Nephron progenitor cell (in vitro differentiated cells): Measurements from ENCODE around the gene RASAL2.

Source experiments
- DNase-seq: peaks from one replicate; pipeline ENCODE4 v3.0.0; 2021
- H3K27ac Mint-ChIP-seq: 2 replicates; pipeline ENCODE4 v1.8.0; 2021; ENCODE audit warnings: mild to moderate bottlenecking, moderate library complexity, mixed read lengths
- H3K27me3 Mint-ChIP-seq: 2 replicates; pipeline ENCODE4 v1.8.0; 2021; ENCODE audit warnings: mild to moderate bottlenecking, low read depth, mixed read lengths; ENCODE audit not compliant: poor library complexity
- H3K36me3 Mint-ChIP-seq: 2 replicates; pipeline ENCODE4 v1.8.0; 2021; ENCODE audit warnings: low read depth, mixed read lengths
- H3K4me1 Mint-ChIP-seq: 2 replicates; pipeline ENCODE4 v1.8.0; 2021; ENCODE audit warnings: mixed read lengths
- H3K4me3 Mint-ChIP-seq: 2 replicates; pipeline ENCODE4 v1.8.0; 2021; ENCODE audit warnings: mild to moderate bottlenecking, moderate library complexity, mixed read lengths
- H3K9me3 Mint-ChIP-seq: 2 replicates; pipeline ENCODE4 v1.8.0; 2021; ENCODE audit warnings: mild to moderate bottlenecking, moderate library complexity, mixed read lengths
- CTCF ChIP-seq: fragments of 200-600 bp; sonication (generic); IDR thresholded peaks from 2 replicates; pipeline ENCODE4 v1.5.0; 2021; ENCODE audit warnings: antibody characterized with exemption

The RASAL2 gene

DNA sequence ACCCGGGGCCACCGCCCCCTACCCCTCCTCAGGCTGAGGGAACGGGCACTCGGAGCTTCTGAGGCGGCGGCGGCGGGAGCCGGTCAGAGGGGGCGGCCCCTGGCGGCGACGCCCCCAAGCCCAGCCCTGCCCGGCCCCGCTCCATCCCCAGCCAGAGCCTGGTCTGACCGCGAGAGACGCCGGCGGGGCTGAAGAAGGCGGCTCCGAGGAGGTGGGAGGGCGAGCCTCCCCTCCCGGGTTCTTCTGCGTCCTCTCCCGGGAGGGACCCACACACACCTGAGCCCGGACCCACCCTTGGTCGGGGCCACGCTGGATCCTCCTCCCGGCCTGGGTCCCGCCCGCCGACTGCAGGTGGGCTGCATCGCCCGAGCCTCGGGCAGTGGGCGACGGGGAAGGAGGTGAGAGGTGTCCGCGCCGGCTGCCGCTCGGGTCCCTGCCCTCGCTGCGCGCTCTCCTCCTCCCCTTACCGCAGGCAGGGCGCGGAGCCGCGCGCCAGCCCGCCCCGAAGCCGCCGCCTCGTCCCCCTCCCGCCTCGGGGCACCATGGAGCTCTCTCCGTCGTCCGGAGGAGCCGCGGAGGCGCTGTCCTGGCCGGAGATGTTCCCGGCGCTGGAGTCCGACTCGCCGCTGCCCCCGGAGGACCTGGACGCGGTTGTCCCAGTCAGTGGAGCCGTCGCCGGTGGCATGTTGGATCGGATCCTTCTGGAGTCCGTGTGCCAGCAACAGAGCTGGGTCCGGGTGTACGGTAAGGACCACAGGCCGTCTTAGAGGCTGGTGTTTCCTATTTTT, at the start of gene RASAL2:
TSS of gene RASAL2 (plus strand) at position 154 of the 788 bp plus-strand sequence. CDS start at position 543, 389 bp downstream.
- H3K4me1 Mint-ChIP-seq, result peaks cover 37% of the 10 kb centered on the region
- peak within 1 kb of the TSS; percentile 94 for H3K27ac Mint-ChIP-seq

GRCh38 chr1:178046591-178047270, 47.2 kb upstream of the RASAL2 start:
- no peak overlapping the region for H3K4me3 Mint-ChIP-seq

More for the DNA sequence above, at the start of gene RASAL2:
- H3K4me3 Mint-ChIP-seq, result peak within 1 kb of the TSS; percentile 90
- no peak for TF ChIP-seq CTCF
- H3K36me3 Mint-ChIP-seq, result no peaks in the 10 kb centered on the region
- H3K27me3 Mint-ChIP-seq, result peaks cover 4% of the 10 kb centered on the region
- DNase-seq, result peak; percentile 80
- H3K9me3 Mint-ChIP-seq, result no peaks in the 10 kb centered on the region

DNA sequence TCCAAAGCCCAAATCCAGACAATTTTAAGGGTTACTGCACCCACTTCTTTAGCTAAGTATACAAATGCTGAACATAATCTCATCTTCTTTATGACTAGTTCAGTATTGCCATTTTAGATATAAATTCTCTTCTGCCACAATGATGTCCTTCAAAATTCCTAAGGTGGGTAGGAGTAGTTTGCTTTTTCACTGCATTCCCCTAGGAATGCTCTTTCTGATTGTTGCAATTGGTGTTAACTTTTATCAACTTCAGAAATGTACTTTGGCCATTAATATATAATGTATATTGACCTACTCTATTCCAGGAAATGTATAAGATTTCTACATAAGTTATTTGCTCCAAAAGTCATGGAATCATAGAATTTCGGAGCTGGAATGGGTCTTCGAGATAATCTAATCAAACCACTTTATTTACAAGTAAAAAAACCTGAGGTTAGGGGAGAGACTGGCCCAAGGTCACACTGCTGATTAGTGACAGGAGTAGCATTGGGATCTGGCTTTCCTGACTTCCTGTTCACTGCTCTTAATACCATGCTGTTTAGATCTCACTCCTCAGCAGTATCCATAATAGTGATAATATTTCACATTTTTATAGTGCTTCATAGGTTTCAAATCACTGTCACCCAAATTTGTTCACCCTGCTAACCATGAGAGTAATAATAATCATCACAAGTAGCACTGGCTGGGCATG, 46.4 kb upstream of the RASAL2 start:
- H3K27me3 Mint-ChIP-seq, result no peaks in the 10 kb centered on the region
- DNase-seq, result no peak
- no peak for TF ChIP-seq CTCF
- no peak overlapping the region for H3K4me3 Mint-ChIP-seq
- no peak overlapping the region for H3K27ac Mint-ChIP-seq
- no peaks in the 10 kb centered on the region for H3K36me3 Mint-ChIP-seq
- no peaks in the 10 kb centered on the region for H3K9me3 Mint-ChIP-seq
- peaks cover 9% of the 10 kb centered on the region for H3K4me1 Mint-ChIP-seq

More at GRCh38 chr1:178046591-178047270, 47.2 kb upstream of the RASAL2 start:
- DNase-seq, result no peak
- Mint-ChIP-seq H3K27me3 (no peaks in the 10 kb centered on the region), H3K9me3 (no peaks in the 10 kb centered on the region), H3K4me1 (peaks cover under 1% of the 10 kb centered on the region), H3K36me3 (no peaks in the 10 kb centered on the region), H3K27ac (no peak overlapping the region)
- no peak for TF ChIP-seq CTCF

DNA sequence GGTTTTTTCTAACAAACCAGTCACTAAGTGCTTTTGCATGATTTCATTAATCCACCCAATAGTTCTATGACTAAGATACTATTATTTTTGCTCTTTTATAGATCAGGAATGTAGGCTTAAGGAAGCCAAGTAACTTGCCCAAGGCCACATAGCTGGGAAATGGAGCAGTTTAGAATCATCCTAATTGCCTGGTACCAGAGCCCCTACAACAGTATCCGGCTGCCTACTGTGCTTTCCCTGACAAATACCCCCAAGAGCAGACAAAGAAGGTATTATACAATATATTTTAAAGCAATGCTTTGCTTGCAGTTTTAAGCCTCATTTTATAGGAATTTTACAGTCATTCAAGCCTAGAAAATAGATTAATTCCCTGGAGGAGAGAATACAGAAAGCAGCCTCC, 45.5 kb upstream of the RASAL2 start:
- DNase-seq, result no peak
- Mint-ChIP-seq H3K27ac (no peak overlapping the region), H3K36me3 (no peaks in the 10 kb centered on the region), H3K4me3 (no peak overlapping the region), H3K27me3 (no peaks in the 10 kb centered on the region), H3K9me3 (no peaks in the 10 kb centered on the region), H3K4me1 (peaks cover 18% of the 10 kb centered on the region)
- no peak for TF ChIP-seq CTCF

- Mint-ChIP-seq H3K4me1 (peaks cover 22% of the 10 kb centered on the region), H3K36me3 (no peaks in the 10 kb centered on the region), H3K27ac (no peak overlapping the region), H3K9me3 (no peaks in the 10 kb centered on the region), H3K4me3 (no peak overlapping the region), H3K27me3 (no peaks in the 10 kb centered on the region)
- DNase-seq, result no peak
- TF ChIP-seq CTCF, result no peak
Observed at GRCh38 chr1:178048883-178049282, 45.0 kb upstream of the RASAL2 start.
